HUES64 (cell line): ENCODE results near the gene PF4V1. TPM values are rescaled to one million over a fixed set of nuclear protein-coding genes. Genes with fewer than 3 reads are reported as not detected.

ENCODE experiments used
- H3K27ac ChIP-seq: 2 replicates; pipeline ENCODE4 v1.7.0; 2013; ENCODE audit warnings: low read depth, low read length, inconsistent platforms
- H3K27me3 ChIP-seq: 2 replicates; pipeline ENCODE4 v1.6.1; 2013; ENCODE audit warnings: mild to moderate bottlenecking, low read length; ENCODE audit not compliant: insufficient read depth
- H3K36me3 ChIP-seq: 2 replicates; pipeline ENCODE4 v1.6.1; 2013; ENCODE audit warnings: mild to moderate bottlenecking, low read length; ENCODE audit not compliant: insufficient read depth
- H3K4me1 ChIP-seq: 2 replicates; pipeline ENCODE4 v1.6.1; 2013; ENCODE audit warnings: mild to moderate bottlenecking, low read length, moderate library complexity; ENCODE audit not compliant: insufficient read depth
- H3K4me3 ChIP-seq: 2 replicates; pipeline ENCODE4 v1.5.1; 2013; ENCODE audit warnings: mild to moderate bottlenecking, low read length, moderate library complexity
- H3K9ac ChIP-seq: 2 replicates; pipeline ENCODE4 v1.6.1; 2013; ENCODE audit warnings: mild to moderate bottlenecking, low read depth, low read length
- H3K9me3 ChIP-seq: 2 replicates; pipeline ENCODE4 v1.6.1; 2013; ENCODE audit warnings: low read depth, low read length; ENCODE audit not compliant: insufficient read depth
- WGBS: fragments of 150-250, 120-280 bp; methylation state at CpG from one replicate; pipeline ENCODE4 v1.1.7; 2013; ENCODE audit warnings: missing lambda C conversion rate; 5-methylcytosine and 5-hydroxymethylcytosine counted together
- polyA plus RNA-seq, 2 experiments: library from polyadenylated mRNA; stranded (reverse); fragments of 50-300 nt; gene quantifications; one replicate each; pipeline ENCODE4 v1.2.3, GENCODE V29; 2013

The PF4V1 gene, protein sequence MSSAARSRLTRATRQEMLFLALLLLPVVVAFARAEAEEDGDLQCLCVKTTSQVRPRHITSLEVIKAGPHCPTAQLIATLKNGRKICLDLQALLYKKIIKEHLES
- polyA plus RNA-seq (2013, experiment 1 of 2): not detected
- not detected for polyA plus RNA-seq (2013, experiment 2 of 2)

DNA sequence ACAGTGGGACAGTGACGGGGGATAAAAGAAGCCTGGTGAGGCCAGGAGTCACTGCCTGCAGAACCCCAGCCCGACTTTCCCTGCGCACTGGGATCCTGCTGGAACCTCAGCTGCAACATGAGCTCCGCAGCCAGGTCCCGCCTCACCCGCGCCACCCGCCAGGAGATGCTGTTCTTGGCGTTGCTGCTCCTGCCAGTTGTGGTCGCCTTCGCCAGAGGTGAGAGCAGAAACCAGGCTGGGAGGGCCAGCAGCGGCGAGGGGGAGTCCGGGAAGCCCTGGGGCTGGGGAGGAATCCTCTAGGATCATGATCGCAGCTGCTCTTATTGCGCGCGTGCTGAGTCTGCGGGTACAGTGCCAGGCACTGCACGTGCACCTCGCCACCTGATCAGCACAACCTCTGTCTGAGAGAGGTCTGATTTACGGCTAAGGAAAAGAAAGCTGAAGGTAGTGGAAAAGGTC lies at the start of gene PF4V1:
TSS of gene PF4V1 (plus strand) at position 51 of the 459 bp plus-strand sequence. CDS start at position 118, 67 bp downstream.
- Histone ChIP-seq H3K4me1 (no peaks in the 10 kb centered on the region), H3K4me3 (no peak within 1 kb of the TSS), H3K36me3 (no peaks in the 10 kb centered on the region), H3K9me3 (no peaks in the 10 kb centered on the region), H3K27me3 (no peaks in the 10 kb centered on the region), H3K27ac (no peak within 1 kb of the TSS), H3K9ac (no peak within 1 kb of the TSS)
- WGBS: 92% methylated on average over 22 of the region's 22 CpGs

DNA sequence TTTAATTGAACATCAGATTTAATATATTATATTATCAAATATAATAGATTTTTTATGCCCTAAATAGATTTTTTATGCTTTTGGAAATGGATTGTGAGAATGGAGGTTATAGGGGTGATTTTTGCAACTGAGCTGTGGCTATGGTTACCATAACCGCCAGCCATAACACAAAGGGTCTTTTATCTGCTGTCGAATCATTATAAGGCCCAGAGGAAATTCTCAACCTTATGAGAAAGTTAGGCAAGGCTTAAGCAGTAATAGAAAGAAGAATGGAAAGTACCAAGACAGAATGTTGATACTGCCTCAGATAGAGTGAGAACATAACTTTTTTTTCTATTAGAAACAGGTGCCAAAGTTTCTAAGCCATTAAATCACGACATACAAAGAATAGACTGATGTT lies 42.9 kb upstream of the PF4V1 start:
- no peaks in the 10 kb centered on the region for H3K27me3 ChIP-seq
- H3K9me3 ChIP-seq: no peaks in the 10 kb centered on the region
- 97% methylated on average over 3 of the region's 3 CpGs for WGBS
- no peak overlapping the region for H3K9ac ChIP-seq
- no peak overlapping the region for H3K4me3 ChIP-seq
- H3K4me1 ChIP-seq: no peaks in the 10 kb centered on the region
- H3K27ac ChIP-seq: no peak overlapping the region
- H3K36me3 ChIP-seq: no peaks in the 10 kb centered on the region

DNA sequence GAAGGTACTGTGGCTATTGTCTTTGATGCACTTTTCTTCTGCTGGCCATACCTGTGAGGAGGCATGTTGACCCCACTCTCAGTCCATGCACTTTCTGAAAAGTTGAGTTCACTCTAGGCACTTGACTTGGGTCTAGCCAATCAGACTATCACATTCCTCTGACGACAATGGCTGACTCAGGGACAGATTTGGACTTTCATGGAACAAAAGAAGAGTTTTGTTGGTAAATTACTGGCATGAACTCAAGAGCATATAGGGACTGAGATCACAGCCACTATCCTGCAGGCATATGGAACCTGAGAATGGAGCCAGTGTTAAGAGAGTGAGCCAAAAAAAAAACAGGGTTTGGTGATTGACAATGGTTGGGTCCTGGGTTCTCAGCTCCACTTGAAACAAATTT lies 41.3 kb upstream of the PF4V1 start:
- H3K36me3 ChIP-seq: no peaks in the 10 kb centered on the region
- H3K9me3 ChIP-seq: no peaks in the 10 kb centered on the region
- H3K27ac ChIP-seq: no peak overlapping the region
- 71% methylated on average over 1 of the region's 1 CpG for WGBS
- no peaks in the 10 kb centered on the region for H3K4me1 ChIP-seq
- H3K4me3 ChIP-seq: no peak overlapping the region
- no peaks in the 10 kb centered on the region for H3K27me3 ChIP-seq
- no peak overlapping the region for H3K9ac ChIP-seq

DNA sequence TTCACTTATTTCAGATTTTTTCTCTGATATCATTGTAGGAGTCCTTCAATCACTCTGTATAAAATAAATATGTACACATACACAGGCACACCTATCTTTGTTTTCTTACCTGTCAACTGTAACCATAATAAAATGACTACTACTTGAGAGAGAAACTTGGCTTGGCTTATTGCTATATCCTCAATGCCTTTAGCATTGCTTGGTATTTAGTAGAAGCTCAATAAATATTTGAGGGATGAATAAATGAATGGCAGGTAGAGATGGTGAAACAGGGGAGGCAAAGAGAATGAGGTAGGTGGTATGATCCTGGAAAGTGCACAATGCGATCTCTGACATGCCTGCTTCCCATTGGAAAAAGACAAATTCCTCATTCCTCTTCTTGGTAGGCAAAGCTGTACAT lies 38.4 kb upstream of the PF4V1 start:
- no peaks in the 10 kb centered on the region for H3K36me3 ChIP-seq
- no peak overlapping the region for H3K4me3 ChIP-seq
- no peaks in the 10 kb centered on the region for H3K4me1 ChIP-seq
- no peak overlapping the region for H3K27ac ChIP-seq
- H3K9ac ChIP-seq: no peak overlapping the region
- H3K27me3 ChIP-seq: no peaks in the 10 kb centered on the region
- H3K9me3 ChIP-seq: no peaks in the 10 kb centered on the region
- WGBS: 92% methylated on average over 1 of the region's 1 CpG

DNA sequence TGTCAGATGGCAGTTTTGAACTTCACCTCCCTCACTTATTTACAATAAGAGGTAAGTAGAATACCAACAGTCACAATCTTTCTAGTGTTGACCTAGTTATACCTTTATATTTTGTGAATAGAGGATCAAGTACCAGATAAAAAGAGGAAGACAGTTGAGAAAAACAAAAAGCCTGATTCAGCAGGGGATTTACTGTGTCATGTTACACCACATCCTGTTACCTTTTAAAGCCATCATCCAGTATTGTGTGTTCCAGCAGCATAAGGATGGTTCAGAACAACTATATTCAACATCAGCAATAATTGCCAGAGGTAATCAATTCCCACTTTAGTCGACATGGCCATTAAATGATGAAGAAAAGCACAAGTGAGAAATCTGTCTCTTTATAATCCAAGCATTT lies 38.0 kb upstream of the PF4V1 start:
- Histone ChIP-seq H3K9ac (no peak overlapping the region), H3K4me3 (no peak overlapping the region), H3K36me3 (no peaks in the 10 kb centered on the region), H3K9me3 (no peaks in the 10 kb centered on the region), H3K27ac (no peak overlapping the region), H3K27me3 (no peaks in the 10 kb centered on the region), H3K4me1 (no peaks in the 10 kb centered on the region)
- WGBS: 100% methylated on average over 1 of the region's 1 CpG

DNA sequence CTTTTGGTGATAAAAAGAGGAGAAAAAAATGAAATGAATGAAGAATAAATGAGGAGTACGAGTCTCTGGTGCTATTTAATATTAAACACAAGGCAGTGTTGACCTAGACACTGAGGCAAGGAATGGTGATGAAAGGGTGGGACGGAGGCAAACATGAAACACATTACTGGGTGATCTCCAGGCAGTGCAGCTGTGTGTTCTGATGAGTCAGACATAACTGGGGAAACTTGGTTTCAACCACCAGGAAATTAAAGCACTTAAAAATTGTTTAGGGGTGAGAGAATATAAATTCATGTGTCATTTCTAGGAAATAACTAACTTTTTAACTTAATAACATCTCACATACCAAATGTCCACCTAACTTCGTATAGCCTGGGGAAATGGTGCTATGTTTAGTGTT lies 36.3 kb upstream of the PF4V1 start:
- Histone ChIP-seq H3K27ac (no peak overlapping the region), H3K9me3 (no peaks in the 10 kb centered on the region), H3K9ac (no peak overlapping the region), H3K4me1 (no peaks in the 10 kb centered on the region), H3K36me3 (no peaks in the 10 kb centered on the region), H3K4me3 (no peak overlapping the region), H3K27me3 (no peaks in the 10 kb centered on the region)
- WGBS: 86% methylated on average over 2 of the region's 3 CpGs

DNA sequence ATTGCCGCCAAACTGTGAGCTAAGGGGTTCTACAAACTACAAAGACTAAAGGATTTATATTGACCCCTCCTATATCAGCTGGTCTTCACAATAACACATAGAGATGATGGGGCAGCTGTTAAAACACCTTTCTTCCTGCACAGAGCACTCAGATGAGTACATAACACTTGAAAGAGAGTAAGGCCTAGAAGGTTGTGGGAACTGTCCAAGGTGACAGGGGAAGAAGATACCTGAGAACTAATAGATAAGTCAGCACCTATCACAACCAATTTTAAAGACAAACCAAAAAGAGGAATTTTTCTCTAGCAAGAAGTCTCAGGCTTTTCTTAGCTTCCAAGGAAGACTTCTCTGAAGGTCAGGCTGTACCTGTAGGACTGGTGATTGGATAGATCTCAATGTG lies 35.8 kb upstream of the PF4V1 start:
- H3K27me3 ChIP-seq: no peaks in the 10 kb centered on the region
- no peaks in the 10 kb centered on the region for H3K9me3 ChIP-seq
- no peak overlapping the region for H3K4me3 ChIP-seq
- H3K4me1 ChIP-seq: no peaks in the 10 kb centered on the region
- no peak overlapping the region for H3K9ac ChIP-seq
- H3K36me3 ChIP-seq: no peaks in the 10 kb centered on the region
- WGBS: 95% methylated on average over 1 of the region's 1 CpG
- no peak overlapping the region for H3K27ac ChIP-seq

DNA sequence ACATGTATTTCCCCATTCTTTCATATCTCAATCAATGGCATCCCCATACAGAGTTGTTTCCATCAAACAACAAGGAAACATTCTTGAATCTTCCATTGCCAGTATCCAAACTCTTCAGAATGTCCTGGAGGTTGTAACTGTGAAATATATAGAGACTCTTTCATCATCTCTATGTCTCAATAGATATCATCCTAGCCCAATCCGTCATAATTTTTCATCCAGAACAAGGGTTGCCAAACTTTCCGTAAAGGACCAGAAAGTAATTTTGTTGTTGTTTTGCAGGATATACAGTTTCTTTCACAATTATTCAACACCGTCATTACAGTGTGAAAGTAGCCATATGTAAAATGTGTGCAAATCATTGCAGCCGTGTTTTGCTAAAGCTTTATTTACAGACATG lies 31.8 kb upstream of the PF4V1 start:
- Histone ChIP-seq H3K4me3 (no peak overlapping the region), H3K9me3 (no peaks in the 10 kb centered on the region), H3K4me1 (no peaks in the 10 kb centered on the region), H3K27ac (no peak overlapping the region), H3K9ac (no peak overlapping the region), H3K36me3 (no peaks in the 10 kb centered on the region), H3K27me3 (no peaks in the 10 kb centered on the region)
- WGBS: 98% methylated on average over 2 of the region's 4 CpGs

DNA sequence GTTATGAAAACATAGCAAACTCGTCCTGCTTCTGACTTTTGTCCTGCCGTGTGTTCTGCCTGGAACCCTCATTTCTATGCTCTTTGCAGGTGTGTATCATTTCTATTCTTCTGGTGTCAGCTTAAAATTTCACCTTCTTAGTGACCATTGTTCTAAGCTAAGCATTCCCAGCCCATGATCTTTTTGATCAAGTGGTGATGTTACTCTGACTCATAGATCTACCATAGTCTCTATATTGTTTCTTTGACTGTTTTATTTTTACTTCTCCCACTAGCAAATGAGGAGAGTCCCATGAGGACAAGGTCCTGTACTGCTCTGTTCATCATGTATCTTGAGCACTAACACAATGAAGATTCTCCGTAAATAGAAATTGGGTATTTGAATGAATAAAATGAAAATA lies 30.7 kb upstream of the PF4V1 start:
- Histone ChIP-seq H3K36me3 (no peaks in the 10 kb centered on the region), H3K9ac (no peak overlapping the region), H3K4me1 (no peaks in the 10 kb centered on the region), H3K4me3 (no peak overlapping the region), H3K27me3 (no peaks in the 10 kb centered on the region), H3K27ac (no peak overlapping the region), H3K9me3 (peaks cover 3% of the 10 kb centered on the region; the same call in 1 of the 2 replicates)
- WGBS: 89% methylated on average over 3 of the region's 3 CpGs

DNA sequence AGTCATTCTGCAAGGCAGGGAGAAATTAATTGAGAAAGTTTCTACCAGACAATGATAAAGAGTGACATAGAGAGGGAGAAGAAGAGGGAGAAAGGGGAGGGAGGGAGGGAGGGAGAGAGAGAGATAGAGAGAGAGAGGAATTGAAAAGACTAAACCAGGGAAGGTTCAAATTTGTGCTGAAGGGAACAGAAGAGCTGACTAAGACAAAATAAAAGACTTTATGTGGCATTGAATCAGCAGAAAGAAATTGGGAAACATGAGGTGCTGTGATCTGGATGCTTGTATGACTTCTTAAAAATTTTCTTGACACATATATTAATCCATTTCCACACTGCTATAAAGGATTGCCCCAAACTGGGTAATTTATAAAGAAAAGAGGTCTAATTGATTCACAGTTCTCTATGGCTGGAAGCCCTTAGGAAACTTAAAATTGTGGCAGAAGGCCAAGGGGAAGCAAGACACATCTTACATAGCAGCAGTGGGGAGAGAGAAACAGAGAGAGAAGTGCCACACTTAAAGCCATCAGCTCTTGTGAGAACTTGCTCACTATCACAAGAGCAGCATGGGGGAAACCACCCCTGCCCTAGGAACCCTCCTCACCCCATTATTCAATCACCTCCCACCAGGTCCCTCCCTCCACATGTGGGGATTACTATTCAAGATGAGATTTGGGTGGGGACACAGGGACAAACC lies 30.1 kb upstream of the PF4V1 start:
- Histone ChIP-seq H3K27me3 (no peaks in the 10 kb centered on the region), H3K9me3 (peaks cover 8% of the 10 kb centered on the region), H3K36me3 (no peaks in the 10 kb centered on the region), H3K27ac (no peak overlapping the region), H3K4me1 (no peaks in the 10 kb centered on the region), H3K4me3 (no peak overlapping the region), H3K9ac (no peak overlapping the region)

DNA sequence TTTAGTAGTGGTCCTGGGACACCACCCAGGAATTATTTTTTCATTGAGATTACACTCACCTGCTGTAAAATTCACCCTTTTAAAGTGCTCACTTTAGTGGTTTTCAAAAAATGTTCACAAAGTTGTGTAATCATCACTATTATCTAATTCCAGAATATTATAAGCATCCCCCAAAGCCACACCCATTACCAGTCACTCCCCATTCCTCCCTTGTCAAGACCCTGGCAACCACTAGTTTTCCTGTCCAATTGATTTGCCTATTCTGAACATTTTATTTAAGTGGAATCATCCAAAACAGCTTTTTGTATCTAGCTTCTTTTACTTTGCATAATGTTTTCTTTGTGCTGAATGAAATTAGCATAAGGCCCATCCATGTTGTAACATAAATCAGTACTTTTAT lies 29.3 kb upstream of the PF4V1 start:
- Histone ChIP-seq H3K4me3 (no peak overlapping the region), H3K27ac (no peak overlapping the region), H3K4me1 (no peaks in the 10 kb centered on the region), H3K27me3 (no peaks in the 10 kb centered on the region), H3K9ac (no peak overlapping the region), H3K36me3 (no peaks in the 10 kb centered on the region), H3K9me3 (peaks cover 8% of the 10 kb centered on the region)

DNA sequence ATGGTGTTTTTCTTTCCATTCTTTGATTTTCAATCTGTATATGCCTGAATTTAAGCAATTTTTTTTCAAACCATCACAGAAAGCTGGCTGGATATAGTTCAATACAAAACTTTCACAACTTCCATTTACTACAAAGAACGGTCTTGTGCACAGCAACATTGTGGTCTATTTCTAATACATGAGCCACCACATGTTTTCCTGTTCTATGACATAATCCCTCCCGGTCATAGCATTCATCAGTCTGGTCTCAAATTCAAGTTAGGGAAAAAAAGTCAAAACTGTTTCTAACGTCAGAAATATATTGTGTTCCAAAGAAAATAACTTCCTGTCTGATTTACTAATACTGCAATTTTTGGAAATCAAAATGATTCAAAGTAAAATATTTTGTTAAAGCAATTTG lies 24.1 kb upstream of the PF4V1 start:
- Histone ChIP-seq H3K4me1 (no peaks in the 10 kb centered on the region), H3K4me3 (no peak overlapping the region)

More for the DNA sequence above, 24.1 kb upstream of the PF4V1 start:
- Histone ChIP-seq H3K27ac (no peak overlapping the region), H3K27me3 (no peaks in the 10 kb centered on the region), H3K36me3 (no peaks in the 10 kb centered on the region), H3K9me3 (peaks cover 8% of the 10 kb centered on the region), H3K9ac (no peak overlapping the region)
- 97% methylated on average over 3 of the region's 3 CpGs for WGBS
